ENCODE data around the gene ZNF341.

- TF ChIP-seq POLR2A (IDR thresholded peaks at IDR 0.05) (no peak), CTCF (IDR thresholded peaks at IDR 0.05) (no peak)
Observed at GRCh38 chr20:33761698-33762250, 30.0 kb downstream of the ZNF341 start.

All from Peyer's patch (tissue), 4 donors.